Measurements from ENCODE around the gene SEC24C.

DNA sequence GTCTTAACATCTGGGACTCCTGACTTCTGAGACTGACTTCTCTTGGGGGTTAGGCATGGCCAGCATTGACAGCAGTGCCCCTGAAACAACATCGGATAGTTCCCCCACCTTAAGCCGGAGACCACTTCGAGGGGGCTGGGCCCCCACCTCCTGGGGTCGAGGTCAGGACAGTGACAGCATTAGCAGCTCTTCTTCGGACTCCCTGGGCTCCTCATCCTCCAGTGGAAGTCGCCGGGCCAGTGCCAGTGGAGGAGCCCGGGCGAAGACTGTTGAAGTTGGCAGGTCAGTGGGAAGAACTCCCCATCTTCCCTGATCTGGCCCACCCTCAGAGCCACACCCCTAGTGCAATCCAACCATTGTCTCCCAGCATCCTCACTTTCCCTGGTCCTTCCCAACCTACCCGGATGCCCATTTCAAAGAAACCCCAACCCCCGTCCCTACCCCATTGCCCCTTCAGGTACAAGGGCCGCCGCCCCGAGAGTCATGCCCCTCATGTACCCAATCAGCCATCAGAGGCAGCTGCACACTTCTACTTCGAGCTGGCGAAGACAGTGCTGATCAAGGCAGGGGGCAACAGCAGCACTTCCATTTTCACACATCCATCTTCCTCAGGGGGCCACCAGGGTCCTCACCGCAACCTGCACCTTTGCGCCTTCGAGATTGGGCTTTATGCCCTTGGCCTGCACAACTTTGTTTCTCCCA lies 53.3 kb downstream of the SEC24C start:
- no peak for TF ChIP-seq POLR2A (IDR thresholded peaks at IDR 0.05; ENCODE audit: low read length)
- no peak for TF ChIP-seq GATA1 (IDR thresholded peaks at IDR 0.05; ENCODE audit: low read depth, low read length)
